GM18499 (cell line): Measurements from ENCODE around the gene PDXDC1.
A peak's percentile ranks its signal among the peaks of the same experiment; 100 is the strongest.
"Not testable (repeated sequence)": the region's sequence is repeated elsewhere in the genome, so short reads cannot be mapped to it uniquely, and the experiment has no call there.

Source experiments
- ATAC-seq: cut with Tn5 transposase; IDR thresholded peaks from one replicate; pipeline ENCODE4 v1.9.1; 2021; ENCODE audit warnings: moderate number of reproducible peaks; ENCODE audit not compliant: insufficient read depth, unreplicated experiment

PDXDC1 gene

GRCh38 chr16:15055141-15056053 lies 80.6 kb downstream of the PDXDC1 start:
- peak; percentile 35 for ATAC-seq

- no peak for ATAC-seq
Observed at GRCh38 chr16:15057681-15058417, 83.0 kb downstream of the PDXDC1 start.

GRCh38 chr16:15059324-15059723 lies 84.5 kb downstream of the PDXDC1 start:
- no peak for ATAC-seq

- ATAC-seq, result not testable (repeated sequence)
Observed at GRCh38 chr16:15062085-15062810, 87.4 kb downstream of the PDXDC1 start.

GRCh38 chr16:15065961-15066360 lies 91.1 kb downstream of the PDXDC1 start:
- not testable (repeated sequence) for ATAC-seq

GRCh38 chr16:15066690-15067089 lies 91.9 kb downstream of the PDXDC1 start:
- not testable (repeated sequence) for ATAC-seq

GRCh38 chr16:15071013-15071412 lies 96.2 kb downstream of the PDXDC1 start:
- ATAC-seq, result not testable (repeated sequence)

- ATAC-seq, result not testable (repeated sequence)
Observed at GRCh38 chr16:15071916-15072769, 97.3 kb downstream of the PDXDC1 start.

- ATAC-seq, result no peak
Observed at GRCh38 chr16:15073101-15073500, 98.3 kb downstream of the PDXDC1 start.

- ATAC-seq, result not testable (repeated sequence)
Observed at GRCh38 chr16:15076161-15076560, 101.3 kb downstream of the PDXDC1 start.

- not testable (repeated sequence) for ATAC-seq
Observed at GRCh38 chr16:15080883-15081282, 106.1 kb downstream of the PDXDC1 start.

GRCh38 chr16:15082788-15083187 lies 108.0 kb downstream of the PDXDC1 start:
- not testable (repeated sequence) for ATAC-seq

- ATAC-seq, result not testable (repeated sequence)
Observed at GRCh38 chr16:15090663-15091269, 115.9 kb downstream of the PDXDC1 start.

GRCh38 chr16:15093571-15093954 lies 118.7 kb downstream of the PDXDC1 start:
- not testable (repeated sequence) for ATAC-seq

- peak; percentile 73 for ATAC-seq
Observed at GRCh38 chr16:15093955-15094827, 119.4 kb downstream of the PDXDC1 start, which contains the start of gene RRN3. Gene RRN3 (minus strand): TSS chr16:15094272. CDS start chr16:15094233, 39 bp downstream.

GRCh38 chr16:15096583-15096972 lies 121.8 kb downstream of the PDXDC1 start:
- not testable (repeated sequence) for ATAC-seq

GRCh38 chr16:15099366-15099909 lies 124.6 kb downstream of the PDXDC1 start:
- not testable (repeated sequence) for ATAC-seq
